Lung microvascular endothelial cell (primary cell): ENCODE measurements around the gene CASK. TPM values are rescaled to one million over a fixed set of nuclear protein-coding genes. Genes with fewer than 3 reads are reported as not detected.
"Not testable (repeated sequence)": the region's sequence is repeated elsewhere in the genome, so short reads cannot be mapped to it uniquely, and the experiment has no call there.

ENCODE experiments used
- DNase-seq, 2 donors: peaks; one replicate each; pipeline versions ENCODE4 v3.0.0 to v3.0.0-alpha.2; 2010; ENCODE audit warnings: low read depth in 2 of 2
- total RNA-seq: library from RNA; depleted of rRNA; stranded (reverse); fragments of >200 nt; gene quantifications from 2 replicates; pipeline ENCODE4 v1.2.1, GENCODE V29; 2014

Gene CASK
- total RNA-seq, 1 donor from 2014 or later: 47.8 TPM

- no peak for DNase-seq
Observed at GRCh38 chrX:41518841-41519220, 404.5 kb downstream of the CASK start.

DNA sequence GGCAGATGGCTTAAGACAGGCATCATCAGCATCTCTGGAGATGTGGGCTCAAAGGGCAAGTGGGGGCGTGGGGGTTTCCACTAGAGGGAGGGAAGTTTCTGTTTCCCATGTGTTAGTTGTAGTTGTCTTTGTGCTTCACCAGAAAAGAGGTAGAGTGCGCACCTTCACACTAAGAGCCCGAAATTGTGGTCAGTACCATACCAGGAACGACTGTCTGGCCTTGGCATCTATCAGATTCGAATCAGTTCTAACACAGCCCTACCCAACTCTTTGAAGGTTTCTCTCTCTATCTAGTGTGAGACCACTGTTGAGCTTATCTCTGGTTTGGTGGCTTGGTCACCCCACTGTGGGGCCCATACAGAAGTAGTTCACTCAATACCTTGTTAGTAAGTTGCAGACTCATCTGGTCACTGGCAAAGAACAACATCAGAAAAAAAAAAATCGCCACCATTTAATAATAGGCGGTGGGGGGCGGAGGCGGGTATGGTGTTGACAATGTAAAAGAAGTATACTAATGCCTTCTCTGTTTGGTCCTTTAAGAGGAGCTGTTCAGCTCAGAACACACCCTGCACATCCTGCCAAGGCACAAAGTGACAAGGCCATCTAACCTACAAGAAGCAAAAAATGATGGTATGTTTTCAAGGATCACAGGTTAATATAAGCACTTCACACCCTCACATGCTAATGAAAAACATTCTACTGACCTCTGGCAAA, 405.1 kb downstream of the CASK start:
- no peak for DNase-seq

- no peak for DNase-seq
Observed at GRCh38 chrX:41516999-41517765, 406.2 kb downstream of the CASK start.

DNA sequence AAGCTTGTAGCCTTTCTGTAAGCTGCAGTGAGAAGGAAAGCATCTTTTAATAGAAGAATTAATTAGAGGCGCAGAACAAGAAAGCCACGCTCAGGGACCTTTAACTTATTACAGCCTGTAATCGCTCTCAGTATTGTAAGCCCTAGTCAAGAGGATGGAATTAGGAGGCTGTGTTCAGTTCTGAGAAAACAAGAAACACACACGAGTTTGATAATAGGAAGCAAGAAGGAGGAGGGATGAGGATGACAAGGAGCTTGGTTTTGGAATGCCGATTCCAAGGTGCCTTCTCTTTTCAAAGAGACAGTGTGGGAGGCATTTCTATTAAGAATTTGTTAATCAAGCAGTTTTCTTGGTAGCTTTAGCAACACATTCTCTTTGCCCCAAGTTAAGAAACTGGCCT, 406.9 kb downstream of the CASK start:
- no peak for DNase-seq

DNA sequence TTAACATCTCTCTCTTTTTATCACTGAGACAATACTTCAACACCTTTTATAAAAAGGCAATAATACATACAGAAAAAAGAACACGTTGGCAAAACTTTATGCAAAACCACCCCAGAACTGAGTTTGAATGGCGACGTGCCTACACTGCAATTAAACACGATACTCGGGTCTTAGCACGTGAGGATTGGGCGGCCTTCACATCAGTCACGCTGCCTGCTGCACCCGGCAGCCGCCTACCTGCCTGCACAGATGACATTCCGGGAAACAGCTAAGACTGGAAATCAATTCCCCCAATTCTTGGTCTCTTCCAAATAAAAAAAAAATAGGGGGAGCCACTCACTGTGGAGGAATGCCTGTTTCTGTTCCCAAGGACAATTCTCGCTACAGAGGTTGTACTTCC, 408.0 kb downstream of the CASK start:
- no peak for DNase-seq

DNA sequence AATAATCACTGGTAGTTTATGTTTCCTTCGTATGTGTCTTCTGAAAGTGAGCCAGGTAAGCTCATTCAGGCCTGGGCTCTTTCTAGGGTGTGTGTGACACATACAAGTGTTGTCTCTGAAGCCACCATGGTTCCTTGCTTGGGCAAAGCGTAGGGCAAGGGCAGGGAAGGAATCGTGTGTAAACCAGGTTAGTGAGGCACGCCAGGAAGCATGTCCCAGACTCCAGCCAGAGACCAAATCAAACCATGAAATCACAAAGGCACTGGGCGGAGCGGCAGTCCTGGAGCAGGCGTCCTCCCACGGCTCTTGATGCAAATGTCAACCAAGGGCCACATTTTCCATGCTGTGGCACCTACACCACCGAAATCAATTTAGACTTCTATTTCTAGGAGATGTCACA, 409.2 kb downstream of the CASK start:
- no peak for DNase-seq

- DNase-seq: not testable (repeated sequence)
Observed at GRCh38 chrX:41512853-41513252, 410.5 kb downstream of the CASK start.

GRCh38 chrX:41512394-41512793, 411.0 kb downstream of the CASK start:
- DNase-seq: no peak

GRCh38 chrX:41507919-41508318, 415.4 kb downstream of the CASK start:
- DNase-seq: no peak

DNA sequence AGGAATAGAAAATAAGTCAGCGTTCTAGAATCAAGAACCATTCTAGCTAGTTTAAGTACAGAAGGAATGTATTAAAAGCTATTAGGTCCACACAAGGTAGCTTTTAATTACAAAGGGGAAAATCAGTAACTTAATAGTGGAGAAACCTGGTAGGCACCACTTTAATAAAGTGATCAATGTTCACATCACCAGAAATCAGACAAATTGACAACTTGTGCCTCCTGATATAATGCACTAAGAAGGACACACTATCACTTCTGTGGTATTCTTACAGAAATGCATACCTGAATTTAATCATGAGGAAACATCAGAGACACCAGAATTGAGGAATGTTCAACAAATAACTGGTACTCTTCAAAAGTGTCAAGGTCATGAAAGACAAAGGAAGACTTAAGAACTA, 421.4 kb downstream of the CASK start:
- DNase-seq: no peak

- no peak for DNase-seq
Observed at GRCh38 chrX:41499984-41500383, 423.4 kb downstream of the CASK start.

GRCh38 chrX:41499195-41499594, 424.2 kb downstream of the CASK start:
- no peak for DNase-seq

DNA sequence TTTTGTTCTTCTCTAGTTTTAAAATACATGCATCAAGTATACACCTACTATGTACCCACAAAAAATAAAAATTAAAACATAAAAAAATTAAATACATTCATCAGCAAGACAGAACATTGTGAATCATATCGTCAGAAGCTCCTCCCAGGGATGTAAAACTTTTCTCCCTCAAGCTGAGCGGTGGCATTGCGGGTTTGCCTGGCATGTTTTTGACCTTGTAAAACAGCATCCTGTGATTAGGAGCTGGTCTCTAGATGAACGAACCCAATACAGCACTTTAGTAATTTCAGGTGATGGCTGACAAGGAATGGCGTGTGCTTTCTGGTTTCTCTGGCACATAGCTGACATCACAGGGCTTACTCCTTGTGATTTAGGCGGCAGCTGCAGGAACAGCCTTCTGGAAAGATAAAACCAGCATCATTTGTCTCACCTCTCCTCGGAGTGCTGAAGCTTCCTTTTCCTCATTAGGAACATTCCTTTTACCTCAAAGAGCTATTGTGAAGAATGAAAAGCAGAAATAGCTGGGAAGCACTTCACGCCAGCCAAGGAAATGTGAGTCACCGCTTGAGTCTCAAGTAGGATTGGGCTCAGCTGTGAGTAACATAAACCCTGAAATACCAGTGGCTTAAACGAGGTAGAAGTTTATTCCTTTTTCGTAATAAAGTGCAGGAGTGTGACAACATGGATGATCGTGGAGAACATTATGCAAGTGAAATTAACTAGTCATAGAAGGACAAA, 431.9 kb downstream of the CASK start:
- peak in 1 of 2 donors; percentile 90 for DNase-seq

- no peak for DNase-seq
Observed at GRCh38 chrX:41490446-41490845, 432.9 kb downstream of the CASK start.

GRCh38 chrX:41482154-41482850, 441.1 kb downstream of the CASK start:
- DNase-seq: no peak

- peak; percentile 14 to 40 for DNase-seq
Observed at GRCh38 chrX:41481264-41482109, 441.9 kb downstream of the CASK start.

GRCh38 chrX:41480508-41481260, 442.7 kb downstream of the CASK start:
- DNase-seq: no peak

DNA sequence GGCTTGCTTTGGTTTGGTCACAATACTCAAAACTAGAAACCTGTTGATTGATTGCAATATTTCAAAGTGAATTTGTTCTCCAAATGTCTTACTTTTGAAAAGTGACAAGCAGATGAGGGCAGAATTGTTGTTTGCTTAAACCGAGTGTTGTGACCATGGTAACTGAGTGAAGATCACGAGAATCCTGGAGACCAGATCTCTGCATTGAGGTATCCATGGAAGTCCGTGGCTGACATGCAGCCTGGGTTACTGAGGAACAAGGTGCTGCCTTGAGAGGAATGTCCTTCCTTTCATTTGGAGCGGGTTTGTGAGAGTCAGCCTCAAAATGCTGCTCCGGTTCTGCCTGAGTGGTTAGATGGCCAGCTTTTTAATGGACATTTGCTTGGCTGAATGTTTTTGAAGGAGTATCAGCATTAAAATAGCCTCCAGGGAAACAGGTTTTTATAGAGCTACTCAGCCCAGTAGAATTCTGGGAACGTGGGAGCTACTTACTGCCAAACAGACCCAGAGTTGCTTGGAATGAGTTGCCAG, 444.9 kb downstream of the CASK start:
- no peak for DNase-seq

- DNase-seq: no peak
Observed at GRCh38 chrX:41475591-41476241, 447.6 kb downstream of the CASK start.
